Measurements from ENCODE around the gene TMEM270.

TMEM270 gene

DNA sequence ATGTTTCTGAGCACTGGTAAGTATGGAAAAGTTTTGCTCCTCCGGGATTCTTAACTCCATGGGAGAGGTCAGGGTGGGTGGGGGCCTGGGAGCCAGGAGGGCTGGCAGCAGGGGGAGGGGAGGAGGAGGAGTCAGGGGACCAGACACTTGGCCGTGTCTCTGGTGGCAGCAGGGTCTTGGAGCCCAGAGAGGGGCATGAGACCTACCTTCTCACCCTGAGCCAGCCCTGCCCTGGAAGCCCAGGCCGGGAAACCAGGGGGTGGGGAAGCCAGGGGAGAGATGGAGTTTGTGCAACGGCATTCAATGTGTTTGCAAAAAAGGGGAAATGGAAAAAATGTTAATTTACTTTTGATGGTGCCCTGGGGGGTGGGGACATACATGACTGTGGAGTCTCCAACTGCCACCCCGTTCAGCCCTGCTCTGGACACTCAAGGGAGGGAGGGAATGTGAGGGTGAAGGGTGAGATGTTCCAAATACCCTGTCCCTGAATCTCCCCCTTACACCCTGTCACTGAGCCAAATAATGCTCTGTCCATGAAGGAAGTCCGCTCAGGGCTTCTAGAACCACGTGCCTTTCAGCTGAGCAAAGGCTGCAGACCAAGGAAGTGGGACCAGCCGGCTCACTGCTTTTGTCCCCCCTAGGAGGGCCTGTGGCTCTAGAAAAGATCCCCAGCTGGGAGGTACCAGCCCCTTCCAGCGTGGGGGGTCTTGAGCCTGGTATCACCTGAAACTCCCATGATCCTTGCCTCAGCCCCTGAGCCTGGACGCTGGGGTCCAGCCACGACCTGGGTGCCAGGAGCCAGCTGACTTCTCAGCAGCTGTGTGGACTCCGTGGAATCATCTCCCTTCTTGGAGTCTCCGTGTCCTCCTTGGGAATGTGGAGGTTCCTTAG is 48.3 kb downstream of the TMEM270 start:
- DNase-seq, result no peak

- DNase-seq, result no peak
Measured at GRCh38 chr7:73909996-73910395, 49.0 kb downstream of the TMEM270 start.

- no peak for DNase-seq
Measured at GRCh38 chr7:73912223-73912622, 51.3 kb downstream of the TMEM270 start.

Data from activated CD4-positive, alpha-beta T cell treated with anti-CD3 and anti-CD28 coated beads for 48 hours (primary cell).